HG03139 (cell line): ENCODE data around the gene FCGR3B.
"Not testable (repeated sequence)": the region's sequence is repeated elsewhere in the genome, so short reads cannot be mapped to it uniquely, and the experiment has no call there.

ENCODE experiments used
- ATAC-seq: cut with Tn5 transposase; IDR thresholded peaks from one replicate; pipeline ENCODE4 v1.9.1; 2021; ENCODE audit not compliant: unreplicated experiment

Gene FCGR3B

DNA sequence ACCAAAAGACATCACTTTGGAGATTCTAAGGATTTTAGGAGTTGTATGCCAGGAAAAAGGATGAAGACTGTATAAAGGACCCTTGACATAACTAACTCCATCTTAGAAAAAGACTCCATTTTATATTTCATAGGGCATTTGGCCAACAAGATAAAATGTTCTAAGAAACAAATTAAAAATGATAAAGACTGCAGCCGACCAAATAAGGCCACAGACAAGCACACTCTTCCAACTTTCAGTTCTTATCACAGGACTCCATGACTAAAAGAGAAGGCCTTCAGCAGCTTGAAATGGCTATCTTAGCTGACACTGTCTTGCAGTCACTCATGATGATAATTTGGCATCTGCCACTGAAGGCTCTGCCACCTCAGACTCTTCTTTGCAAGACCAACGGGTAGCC, 8.2 kb upstream of the FCGR3B start:
- not testable (repeated sequence) for ATAC-seq

DNA sequence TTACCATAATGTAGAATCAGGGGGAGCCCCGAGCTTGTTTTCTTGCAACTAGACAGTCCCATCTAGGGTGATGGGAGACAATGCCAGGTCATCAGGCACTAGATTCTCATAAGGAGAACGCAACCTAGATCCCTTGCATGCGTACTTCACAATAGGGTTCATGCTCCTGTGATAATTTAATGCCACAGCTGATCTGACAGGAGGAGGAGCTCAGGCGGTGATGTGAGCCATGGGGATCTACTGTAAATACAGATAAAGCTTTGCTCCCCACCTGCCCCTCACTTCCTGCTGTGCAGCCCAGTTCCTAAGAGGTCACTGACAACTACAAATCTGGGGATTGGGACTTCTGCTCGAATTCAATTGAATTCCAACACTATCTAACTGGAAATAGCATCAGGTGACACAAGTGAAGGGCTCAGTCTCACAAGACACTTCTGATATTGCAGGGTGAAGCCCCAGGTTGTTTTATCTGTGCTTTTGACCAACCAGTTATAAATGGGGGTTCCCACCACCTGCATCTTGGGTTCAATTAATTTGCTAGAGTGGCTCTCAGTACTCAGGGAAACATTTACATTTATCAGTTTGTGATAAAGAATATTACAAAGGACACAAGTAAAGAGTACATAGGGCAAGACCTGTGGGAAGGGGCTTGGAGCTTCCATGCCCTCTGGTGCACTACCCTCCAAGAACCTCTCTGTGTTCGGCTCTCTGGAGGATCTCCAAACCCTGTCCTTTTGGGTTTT, 7.4 kb upstream of the FCGR3B start:
- ATAC-seq = not testable (repeated sequence)

DNA sequence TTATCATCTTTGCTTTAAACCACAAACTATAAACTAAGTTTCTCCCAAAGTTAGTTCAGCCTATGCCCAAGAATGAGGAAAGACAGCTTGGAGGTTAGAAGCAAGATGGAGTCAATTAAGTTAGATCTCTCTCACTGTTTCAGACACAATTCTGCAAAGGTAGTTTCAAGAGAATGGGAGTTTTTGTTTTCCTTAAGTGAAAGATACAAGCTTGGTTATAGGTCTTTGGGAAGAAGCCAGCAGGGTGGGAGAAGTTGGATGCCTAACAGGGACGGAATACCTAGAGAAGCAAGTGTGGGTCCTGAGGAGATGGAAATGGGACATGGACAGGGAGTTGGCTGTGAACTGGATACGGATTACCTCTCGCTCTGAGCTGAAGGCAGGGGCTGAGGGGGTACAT, 6.0 kb upstream of the FCGR3B start:
- ATAC-seq = not testable (repeated sequence)

DNA sequence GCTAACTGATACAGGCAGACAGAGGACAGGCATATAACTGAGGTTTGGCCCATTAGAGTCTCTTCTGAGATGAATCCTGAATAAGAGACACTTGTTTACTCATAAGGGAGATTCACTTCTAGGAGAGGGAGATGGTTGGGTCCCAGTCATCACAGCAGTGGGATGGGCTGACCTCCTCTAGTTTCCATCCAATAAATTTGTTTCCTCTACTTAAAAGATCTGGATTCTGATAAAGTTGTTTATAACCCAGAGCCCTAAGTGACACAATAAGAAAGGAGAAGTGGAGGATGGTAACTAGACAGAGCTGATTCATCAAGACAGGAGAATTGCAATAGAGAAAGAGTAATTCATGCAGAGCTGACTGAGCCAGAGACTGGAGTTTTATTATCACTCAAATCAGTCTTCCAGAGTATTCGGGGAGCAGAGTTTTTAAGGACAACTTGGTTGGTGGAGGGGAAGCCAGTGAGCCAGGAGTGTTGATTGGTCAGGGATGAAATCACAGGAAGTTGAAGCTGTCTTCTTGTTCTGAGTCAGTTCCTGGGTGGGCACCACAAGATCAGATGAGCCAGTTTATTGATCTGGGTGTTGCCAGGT, 5.3 kb upstream of the FCGR3B start:
- ATAC-seq = not testable (repeated sequence)

DNA sequence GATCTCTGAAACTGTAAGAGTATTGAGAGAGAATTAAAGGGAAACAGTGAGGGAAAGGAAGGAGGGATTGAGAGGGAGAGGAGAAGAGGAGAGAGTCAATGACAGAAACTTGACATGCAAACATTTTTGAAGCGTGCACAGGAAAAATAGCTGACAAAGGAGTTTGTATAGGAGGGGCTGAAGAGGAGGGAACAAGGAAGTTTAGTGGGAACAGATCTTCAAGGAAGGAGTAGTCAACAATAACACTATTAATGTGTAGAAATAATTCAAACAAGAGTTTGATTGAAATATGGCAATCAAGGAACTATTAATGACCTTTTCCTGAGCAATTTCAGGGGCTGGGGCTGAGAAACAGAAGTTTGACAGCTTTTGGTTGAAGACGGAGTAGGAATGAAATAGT, 4.0 kb upstream of the FCGR3B start:
- ATAC-seq = not testable (repeated sequence)

DNA sequence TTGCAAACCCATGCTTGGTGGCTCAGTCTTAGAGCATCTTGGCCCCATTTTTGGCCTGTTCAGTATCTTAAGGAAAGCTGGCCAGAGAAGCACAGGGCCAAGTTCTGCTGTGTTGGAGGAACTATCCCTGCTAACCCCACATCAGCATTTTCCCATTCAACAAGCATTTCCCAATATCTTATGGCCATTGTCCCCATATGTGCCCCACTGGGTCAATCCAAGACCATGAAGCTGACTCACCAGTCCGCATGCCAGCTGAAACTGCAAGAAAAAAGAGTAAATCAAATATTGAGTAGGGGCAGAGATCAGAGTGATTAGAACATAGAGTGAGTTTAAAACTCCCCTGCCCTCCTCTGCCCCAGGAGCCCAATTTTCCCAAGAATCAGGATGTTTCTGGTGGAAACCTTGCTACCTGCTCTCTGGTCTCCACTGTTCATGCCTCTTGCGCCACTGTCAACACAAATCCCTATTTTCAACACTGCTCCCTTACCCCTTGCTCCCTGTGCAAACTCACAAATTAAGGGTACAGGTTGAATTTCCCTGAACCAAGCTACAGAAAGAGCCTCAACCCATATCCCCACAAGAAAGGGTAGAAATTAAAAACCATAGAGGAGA, 741 bp downstream of the FCGR3B start:
- ATAC-seq = not testable (repeated sequence)

DNA sequence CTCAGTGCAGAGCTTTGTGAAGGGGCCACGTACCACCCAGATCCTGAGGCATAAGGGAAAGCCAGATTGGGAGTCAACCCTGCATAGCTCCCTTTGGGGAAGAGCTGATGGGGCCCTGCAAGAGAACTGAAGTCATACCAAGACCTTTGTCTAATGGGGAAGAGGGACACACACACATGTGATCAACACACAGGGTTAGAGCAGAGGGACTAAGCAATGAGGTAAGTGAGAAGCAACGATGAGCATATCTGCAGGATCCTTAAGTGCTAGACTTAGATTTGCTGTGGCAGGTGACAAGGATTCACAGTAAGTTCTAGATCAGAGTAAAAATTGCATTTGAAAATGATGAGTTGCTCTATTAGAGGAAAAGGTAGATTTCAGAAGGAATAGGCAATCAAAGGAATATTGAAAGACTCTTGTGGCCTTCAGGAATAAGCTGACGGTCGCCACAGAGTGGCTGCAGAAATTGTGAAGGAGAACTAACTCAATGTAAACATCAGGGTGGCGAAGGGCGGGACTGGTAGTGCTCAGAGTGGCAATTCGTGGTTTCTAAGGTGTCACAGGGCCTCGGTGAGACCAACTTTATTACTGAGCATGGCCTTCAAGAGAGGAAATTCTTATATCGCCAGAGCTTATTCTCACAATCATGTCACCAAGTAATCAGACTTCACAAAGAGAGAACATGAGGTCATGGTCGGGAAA, 4.4 kb downstream of the FCGR3B start:
- ATAC-seq = not testable (repeated sequence)

DNA sequence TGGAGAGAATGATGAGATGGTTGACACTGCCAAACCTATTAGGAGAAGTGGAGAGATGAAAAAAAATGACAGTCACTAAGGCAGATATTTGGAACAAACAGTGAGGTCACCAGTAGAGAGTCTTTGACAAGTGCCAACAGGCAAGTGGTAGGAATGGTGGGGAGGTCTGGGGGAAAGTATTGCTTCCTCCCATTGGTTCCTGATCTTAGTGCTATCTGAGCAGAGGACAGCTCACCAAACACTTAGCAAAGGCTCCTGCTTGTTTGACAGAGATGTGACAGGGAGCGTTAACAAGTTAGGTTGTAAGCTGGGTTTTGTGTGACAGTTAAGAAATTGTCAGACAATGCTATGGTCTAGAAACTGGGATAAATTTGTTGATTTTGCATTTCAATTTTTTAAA, 6.4 kb downstream of the FCGR3B start:
- ATAC-seq = not testable (repeated sequence)

DNA sequence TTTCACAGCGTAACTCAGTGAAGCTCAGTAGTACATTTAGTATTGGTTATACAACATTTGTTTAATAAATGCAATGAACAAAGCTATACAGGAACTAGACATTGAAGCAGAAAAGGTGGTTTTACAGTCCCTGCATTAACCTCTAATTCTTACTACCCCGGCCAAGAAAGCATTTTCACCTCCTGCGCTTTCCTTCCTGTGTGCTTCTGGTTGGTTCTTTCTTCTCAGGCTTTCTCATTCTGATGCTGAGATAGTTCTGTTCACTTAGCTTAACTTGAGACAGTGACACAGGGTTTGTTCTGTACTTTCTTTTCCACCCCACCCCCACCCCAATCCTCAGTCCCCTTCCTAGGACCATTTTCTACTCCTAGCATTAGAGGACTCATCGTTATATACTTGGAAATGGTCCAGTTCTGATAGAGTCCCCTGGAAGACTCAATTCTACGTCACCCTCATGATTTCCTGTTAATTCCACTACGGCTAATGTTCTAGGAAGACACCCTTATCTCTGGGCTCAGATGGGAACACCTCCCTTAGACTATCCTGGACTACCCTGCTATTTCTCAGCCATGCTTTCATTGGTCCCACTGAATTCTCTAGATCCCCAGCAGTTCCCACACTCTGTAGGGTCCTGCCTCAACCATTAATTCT, 7.5 kb downstream of the FCGR3B start:
- not testable (repeated sequence) for ATAC-seq

DNA sequence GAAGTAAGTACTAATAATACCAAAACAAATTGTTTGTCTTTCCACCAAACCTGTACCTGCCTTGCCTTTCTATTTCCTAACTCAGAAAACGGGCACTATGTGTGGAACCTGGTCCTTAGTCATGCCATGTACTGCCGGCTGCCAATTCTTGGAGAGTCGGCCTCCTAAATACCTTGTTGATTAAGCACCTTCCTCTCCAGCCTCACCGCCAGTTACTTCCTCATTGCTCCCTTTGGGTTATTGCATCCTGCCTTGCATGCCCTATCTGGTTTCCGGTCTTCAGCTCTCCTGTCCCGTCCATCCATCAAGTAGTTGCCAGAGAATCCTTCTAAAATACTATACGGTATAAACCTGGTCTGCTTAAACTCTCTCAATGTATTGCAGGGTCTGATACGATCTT, 8.9 kb downstream of the FCGR3B start:
- peak; percentile 44 for ATAC-seq

DNA sequence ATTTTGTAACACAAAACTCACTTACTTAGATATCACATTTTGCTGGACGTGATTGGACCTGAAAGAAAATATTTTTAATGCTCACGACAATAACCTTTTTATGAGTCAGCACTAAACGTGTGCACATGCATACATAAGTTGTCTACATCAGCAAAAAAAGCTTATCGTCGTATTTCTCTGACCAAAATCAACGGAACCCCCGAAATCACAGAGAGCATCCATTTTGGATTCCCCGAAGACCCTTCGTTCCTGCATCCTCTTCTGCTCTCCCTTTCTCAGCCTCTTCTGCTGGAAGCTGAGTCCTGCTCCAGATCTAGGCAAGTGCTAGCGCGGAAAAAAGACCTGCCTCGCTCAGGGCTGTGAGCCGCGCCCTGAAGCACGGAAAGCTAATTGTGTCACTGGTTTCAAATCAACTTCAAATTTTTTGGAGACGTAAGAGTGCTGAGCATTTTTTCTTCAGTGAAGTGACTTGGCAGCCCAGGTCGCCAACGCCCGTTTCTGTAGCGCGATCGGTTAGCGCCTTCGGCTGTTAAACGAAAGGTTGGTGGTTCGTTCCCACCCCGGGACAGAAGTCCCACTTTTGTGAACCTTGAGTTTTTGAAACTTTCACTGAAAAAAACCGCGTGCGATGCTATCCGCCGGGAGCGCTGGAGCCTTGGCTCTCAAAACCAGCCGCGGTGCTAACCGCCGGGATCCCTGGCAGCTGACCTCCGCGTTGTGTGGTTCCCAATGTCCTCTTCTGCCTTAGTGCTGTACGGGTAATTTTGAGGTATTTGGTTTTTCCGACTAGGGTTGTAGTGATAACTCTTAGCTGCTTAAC, 9.6 kb downstream of the FCGR3B start:
- ATAC-seq = peak; percentile 39

DNA sequence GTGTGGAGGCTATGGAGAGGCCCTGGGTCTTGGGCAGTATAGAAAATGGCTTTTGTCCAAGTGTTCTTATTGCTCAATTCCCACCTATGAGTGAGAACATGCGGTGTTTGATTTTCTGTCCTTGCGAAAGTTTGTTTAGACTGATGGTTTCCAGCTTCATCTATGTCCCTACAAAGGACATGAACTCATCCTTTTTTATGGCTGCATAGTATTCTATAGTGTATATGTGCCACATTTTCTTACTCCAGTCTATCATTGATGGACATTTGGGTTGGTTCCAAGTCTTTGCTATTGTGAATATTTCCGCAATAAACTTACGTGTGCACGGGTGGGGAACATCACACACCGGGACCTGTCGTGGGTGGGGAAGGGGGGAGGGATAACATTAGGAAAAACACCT, 10.6 kb downstream of the FCGR3B start:
- ATAC-seq = not testable (repeated sequence)

DNA sequence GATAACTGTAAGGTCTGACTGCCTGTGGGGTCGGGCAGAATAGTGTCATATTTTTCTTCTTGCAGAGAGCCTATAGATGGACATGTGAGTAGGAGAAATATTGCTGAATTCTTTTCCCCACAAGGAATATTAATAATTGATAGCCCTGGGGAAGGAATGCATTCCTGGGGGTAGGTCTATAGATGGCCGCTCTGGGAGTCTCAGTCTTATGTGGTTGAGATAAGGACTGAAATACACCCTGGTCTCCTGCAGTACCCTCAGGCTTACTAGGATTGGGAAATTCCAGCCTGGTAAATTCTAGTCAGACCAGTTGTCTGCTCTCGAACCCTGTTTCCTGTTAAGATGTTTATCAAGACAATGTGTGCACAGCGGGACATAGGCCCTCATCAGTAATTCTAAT, 12.5 kb downstream of the FCGR3B start:
- not testable (repeated sequence) for ATAC-seq

DNA sequence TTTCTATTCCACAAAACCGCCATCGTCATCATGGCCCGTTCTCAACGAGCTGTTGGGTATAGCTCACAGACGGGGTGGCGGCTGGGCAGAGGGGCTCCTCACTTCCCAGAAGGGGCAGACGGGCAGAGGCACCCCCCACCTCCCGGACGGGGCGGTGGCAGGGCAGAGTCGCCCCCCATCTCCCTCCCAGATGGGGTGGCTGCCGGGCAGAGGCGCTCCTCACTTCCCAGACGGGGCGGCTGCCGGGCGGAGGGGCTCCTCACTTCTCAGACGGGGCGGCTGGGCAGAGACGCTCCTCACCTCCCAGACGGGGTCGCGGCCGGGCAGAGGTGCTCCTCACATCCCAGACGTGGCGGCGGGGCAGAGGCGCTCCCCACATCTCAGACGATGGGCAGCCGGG, 14.6 kb downstream of the FCGR3B start:
- not testable (repeated sequence) for ATAC-seq

DNA sequence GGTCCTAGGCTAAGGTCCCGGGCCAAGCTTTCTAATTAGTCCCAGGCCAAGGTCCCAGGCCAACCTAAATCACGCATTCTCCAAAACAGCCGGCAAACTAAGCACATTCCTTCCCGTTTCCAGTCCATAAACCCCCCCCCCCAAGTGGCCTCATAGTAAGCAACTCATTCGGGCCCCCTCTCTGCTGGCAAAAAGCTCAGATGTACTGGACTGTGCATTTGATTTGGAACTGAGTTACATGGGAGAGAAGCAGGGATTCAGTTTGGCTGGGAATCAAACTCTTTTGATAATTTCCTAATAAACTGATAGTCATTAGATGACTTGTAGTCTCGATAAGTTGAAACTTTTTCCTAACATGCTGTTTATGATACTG, 17.8 kb downstream of the FCGR3B start:
- ATAC-seq = not testable (repeated sequence)

DNA sequence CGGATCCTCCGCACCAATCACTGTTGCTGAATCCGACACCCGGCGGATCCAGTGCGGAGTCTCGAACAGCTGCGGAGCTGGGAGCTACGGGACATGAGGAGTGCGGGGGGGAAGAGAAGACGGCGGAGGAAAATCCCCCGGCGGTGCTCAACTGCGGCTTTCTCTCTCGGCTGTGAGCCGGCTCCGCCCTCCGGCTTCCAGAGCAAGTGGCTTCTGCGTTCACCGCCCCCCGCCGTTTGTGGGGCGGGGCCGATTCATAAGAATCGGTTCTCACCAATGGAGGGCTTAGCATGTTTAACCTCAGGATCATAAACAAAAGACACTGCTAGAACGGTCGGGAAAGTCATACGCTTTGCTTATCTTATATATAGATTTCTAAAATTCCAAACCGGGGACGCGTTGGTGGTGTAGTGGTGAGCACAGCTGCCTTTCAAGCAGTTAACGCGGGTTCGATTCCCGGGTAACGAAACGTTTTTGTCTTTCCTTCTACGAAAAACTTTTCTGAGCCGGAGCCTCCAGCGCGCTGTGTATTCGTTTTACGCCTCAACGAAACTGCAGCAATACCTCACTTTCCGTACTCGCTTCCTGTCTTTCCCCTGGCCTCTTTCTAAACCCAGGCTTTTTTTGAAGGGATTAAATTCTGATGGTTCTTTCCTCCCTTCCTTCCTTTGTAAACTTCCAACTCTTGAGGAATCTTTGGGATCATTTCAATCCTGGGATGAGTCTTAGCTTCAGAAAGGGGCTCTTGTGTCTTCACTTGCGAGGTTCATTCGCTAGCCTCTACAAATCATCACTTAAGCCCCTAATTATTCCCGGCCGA, 18.4 kb downstream of the FCGR3B start:
- peak; percentile 75 for ATAC-seq

DNA sequence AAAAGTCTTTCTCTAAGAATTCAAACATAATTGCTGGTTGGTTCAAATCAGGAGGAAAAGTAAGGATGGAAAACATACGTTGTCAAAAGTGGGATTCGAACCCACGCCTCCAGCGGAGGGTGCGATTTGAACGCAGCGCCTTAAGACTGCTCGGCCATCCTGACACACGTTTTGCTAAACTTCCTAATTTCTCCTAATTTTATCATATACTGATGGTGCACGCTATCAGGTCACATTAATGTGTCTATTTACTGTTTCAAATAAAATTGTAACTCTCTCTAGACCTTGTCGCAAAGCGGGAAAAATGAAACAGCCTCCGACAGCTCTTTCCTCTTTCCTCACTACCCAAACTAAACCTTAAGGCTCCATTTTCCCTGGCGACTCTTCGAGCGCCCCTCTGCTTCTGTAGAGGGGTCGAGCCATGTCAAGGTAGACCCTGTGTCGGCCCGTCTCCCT, 19.1 kb downstream of the FCGR3B start:
- ATAC-seq = peak; percentile 5

DNA sequence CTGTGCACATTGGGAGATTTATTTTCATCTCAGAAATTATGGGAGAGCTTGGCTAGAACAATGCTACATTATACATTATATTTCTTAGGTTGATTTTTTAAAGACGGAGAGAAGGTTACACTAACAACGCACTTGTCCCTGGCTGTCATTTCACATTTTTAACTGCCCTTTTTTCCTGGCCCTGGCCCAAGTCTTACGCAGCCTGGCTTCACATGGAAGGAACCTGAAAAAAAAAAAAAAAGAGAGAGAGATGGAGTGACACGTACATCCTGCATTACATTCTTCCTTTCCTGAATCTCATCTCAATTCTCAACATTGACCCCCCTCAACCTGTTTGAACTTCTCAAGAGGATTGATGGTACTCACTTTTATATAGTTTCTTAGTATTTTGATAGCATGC, 20.8 kb downstream of the FCGR3B start:
- not testable (repeated sequence) for ATAC-seq
